GM21381 (cell line): ENCODE data around the gene THSD7B.

ENCODE experiments used
- ATAC-seq: cut with Tn5 transposase; IDR thresholded peaks from one replicate; pipeline ENCODE4 v1.9.1; 2021; ENCODE audit warnings: mild to moderate bottlenecking, moderate library complexity; ENCODE audit not compliant: unreplicated experiment

The THSD7B gene

GRCh38 chr2:137339051-137339450 is 573.7 kb downstream of the THSD7B start:
- no peak for ATAC-seq

- no peak for ATAC-seq
These were observed 580.6 kb downstream of the THSD7B start for GRCh38 chr2:137345994-137346393.

- ATAC-seq, result no peak
These were observed 583.0 kb downstream of the THSD7B start for GRCh38 chr2:137348301-137348700.

GRCh38 chr2:137357634-137358033 is 592.3 kb downstream of the THSD7B start:
- no peak for ATAC-seq

- no peak for ATAC-seq
These were observed 602.0 kb downstream of the THSD7B start for GRCh38 chr2:137367361-137367760.

- no peak for ATAC-seq
These were observed 603.8 kb downstream of the THSD7B start for GRCh38 chr2:137369106-137369505.

GRCh38 chr2:137379186-137379585 is 613.8 kb downstream of the THSD7B start:
- no peak for ATAC-seq

GRCh38 chr2:137380610-137381009 is 615.3 kb downstream of the THSD7B start:
- ATAC-seq, result no peak

GRCh38 chr2:137381731-137382130 is 616.4 kb downstream of the THSD7B start:
- ATAC-seq, result no peak

- no peak for ATAC-seq
These were observed 618.0 kb downstream of the THSD7B start for GRCh38 chr2:137383391-137383790.

- no peak for ATAC-seq
These were observed 621.7 kb downstream of the THSD7B start for GRCh38 chr2:137387044-137387443.

- no peak for ATAC-seq
These were observed 640.2 kb downstream of the THSD7B start for GRCh38 chr2:137405496-137405895.

- ATAC-seq, result no peak
These were observed 646.2 kb downstream of the THSD7B start for GRCh38 chr2:137411585-137411984.

GRCh38 chr2:137420744-137421143 is 655.4 kb downstream of the THSD7B start:
- ATAC-seq, result no peak

- no peak for ATAC-seq
These were observed 669.8 kb downstream of the THSD7B start for GRCh38 chr2:137435162-137435561.

- ATAC-seq, result no peak
These were observed 672.0 kb downstream of the THSD7B start for GRCh38 chr2:137437386-137437785.

- no peak for ATAC-seq
These were observed 679.6 kb downstream of the THSD7B start for GRCh38 chr2:137444970-137445369.

- no peak for ATAC-seq
These were observed 684.1 kb downstream of the THSD7B start for GRCh38 chr2:137449454-137449853.

- ATAC-seq, result no peak
These were observed 689.5 kb downstream of the THSD7B start for GRCh38 chr2:137454886-137455285.

GRCh38 chr2:137467246-137467862 is 702.0 kb downstream of the THSD7B start:
- ATAC-seq, result peak; percentile 69

GRCh38 chr2:137493261-137493660 is 727.9 kb downstream of the THSD7B start:
- no peak for ATAC-seq

GRCh38 chr2:137500599-137500998 is 735.3 kb downstream of the THSD7B start:
- ATAC-seq, result no peak

GRCh38 chr2:137507237-137507636 is 741.9 kb downstream of the THSD7B start:
- ATAC-seq, result no peak
